HG03378 (cell line): ENCODE data around the gene B3GALNT2.
"Not testable (repeated sequence)": the region's sequence is repeated elsewhere in the genome, so short reads cannot be mapped to it uniquely, and the experiment has no call there.

Experiments
- ATAC-seq: cut with Tn5 transposase; IDR thresholded peaks from one replicate; pipeline ENCODE4 v1.9.1; 2021; ENCODE audit warnings: mild to moderate bottlenecking, moderate library complexity; ENCODE audit not compliant: unreplicated experiment

Gene B3GALNT2

DNA sequence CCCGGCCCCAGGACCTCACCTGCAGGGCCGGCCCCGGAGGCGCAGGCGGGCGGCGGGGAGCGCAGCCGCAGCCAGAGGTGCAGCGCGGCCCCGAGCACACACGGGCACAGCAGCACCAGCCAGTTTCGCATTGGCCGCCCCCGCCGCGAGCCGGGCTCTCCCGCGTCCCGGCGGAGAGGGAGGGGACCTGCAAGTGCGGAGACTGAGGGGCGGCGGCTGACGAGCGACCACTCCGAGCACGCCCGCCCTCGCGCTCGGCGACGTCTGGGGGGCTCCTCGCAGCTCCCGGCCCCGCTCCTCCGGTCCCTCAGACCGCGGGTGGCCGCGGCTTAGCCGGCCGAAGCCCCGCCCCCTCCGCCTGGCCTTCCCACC is at the start of gene B3GALNT2:
Gene B3GALNT2, minus strand, starts transcription at position 331 of the 372 bp plus-strand sequence. Its CDS starts 200 bp downstream, at position 131.
- ATAC-seq: peak; percentile 32

DNA sequence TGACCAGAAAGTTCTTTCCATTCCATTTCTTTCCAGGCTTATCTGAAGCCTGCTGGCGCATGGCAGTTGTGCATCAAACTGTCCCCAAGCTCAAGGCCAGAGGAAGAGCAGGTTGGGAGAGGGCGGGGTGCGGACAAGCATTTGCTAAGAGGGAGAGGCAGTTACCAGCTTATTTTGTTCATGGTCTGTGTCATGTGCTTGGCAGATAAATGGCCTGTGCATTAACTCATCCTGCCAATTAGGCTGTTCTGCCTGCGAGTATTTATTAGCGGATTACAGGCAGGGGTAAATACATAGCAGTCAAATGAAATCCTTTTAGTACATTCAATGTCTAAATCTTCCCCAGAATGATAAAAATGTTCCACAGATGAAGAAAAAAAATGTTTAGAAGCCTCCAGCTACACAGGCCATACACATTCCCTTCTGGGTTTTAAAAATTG is 48.9 kb upstream of the B3GALNT2 start:
- ATAC-seq: no peak

DNA sequence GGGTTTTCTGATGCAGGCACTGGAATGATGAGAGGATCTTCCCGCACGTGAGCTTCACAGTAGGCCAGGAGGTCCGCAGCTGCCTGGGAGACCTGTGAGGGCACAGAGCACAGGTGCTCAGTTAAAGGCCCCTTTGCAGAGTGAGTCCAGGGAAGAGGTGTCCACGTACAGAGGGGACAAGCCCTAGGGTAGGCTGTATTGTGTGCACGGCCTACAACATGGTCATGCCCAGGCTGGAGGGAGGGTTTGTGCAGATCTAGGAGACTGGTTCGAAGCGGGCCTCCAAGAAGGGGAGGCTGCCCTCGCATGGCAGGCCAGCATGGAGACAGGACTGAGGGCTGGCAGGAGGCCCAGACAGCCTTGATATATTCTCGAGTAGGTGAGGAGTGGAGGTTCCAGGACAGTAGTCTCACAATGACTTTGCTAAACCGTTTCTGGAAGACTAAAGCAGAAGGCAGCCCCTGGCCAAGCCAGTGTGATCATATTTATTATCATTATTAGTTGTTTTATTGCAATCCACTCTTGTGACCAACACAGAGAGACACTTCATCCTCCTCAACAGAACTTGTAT is 48.0 kb upstream of the B3GALNT2 start:
- ATAC-seq: no peak

DNA sequence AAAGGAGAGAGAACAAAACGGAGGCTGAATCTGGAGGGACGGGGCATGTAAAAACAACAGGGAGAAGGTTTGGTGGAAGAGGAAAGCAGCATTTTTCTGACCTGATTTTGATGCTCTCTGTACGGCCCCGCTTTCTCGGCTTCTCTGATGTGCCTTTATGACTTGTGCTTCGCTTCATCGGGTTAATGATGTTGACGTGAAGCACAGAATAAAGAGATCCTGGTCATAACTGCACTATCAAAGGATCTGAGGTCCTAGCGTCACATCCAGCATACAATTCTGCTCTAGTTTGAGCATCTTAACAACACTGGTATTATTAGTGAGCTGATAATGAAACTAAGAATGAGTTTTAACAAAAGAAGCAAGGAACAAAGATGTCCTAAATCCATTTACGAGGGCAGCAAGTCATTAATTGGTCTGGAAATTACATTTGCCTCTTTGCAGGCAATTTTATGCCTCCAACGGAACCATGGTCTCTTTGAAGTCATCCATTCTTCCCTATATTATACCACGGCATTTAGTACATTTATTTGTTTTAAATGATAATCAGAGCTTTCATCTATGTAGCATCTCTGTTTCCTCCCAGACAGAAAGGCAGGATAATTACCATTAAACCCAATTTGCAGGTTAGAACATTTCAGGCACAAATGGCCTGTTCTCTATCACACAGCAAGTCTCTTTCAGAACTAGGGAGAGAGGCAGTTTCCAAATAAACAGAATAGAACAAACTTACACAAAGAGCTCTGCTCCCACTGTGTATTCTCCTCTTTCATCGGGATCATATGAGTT is 45.3 kb upstream of the B3GALNT2 start:
- no peak for ATAC-seq

DNA sequence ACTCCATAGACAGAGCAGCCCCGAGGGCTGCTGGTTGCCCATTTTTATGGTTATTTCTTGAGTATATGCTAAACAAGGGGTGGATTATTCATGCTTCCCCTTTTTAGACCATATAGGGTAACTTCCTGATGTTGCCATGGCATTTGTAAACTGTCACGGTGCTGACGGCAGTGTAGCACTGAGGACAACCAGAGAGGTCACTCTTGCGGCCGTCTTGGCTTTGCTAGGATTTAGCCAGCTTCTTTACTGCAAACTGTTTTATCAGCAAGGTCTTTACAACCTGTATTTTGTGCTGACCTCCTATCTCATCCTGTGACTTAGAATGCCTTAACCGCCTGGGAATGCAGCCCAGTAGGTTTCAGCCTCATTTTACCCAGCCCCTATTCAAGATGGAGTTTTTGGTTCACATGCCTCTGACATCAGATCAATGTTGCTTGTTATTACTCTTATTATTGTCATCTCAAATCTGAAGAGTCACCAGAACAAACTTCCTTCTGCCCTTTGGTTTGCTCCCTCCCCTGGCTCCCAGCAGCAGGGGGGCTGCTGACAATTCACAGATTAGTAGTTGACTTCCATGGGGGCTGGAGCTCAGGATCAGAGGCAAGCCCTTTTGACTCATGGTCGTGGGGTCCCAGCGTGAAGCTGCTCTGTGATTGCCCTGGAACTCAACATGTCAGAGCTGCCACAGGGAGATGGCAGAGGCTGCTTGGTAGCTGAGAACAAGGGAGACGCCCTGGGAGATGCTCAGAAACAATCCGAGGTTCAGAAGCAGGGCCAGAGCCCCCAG is 42.3 kb upstream of the B3GALNT2 start:
- not testable (repeated sequence) for ATAC-seq

DNA sequence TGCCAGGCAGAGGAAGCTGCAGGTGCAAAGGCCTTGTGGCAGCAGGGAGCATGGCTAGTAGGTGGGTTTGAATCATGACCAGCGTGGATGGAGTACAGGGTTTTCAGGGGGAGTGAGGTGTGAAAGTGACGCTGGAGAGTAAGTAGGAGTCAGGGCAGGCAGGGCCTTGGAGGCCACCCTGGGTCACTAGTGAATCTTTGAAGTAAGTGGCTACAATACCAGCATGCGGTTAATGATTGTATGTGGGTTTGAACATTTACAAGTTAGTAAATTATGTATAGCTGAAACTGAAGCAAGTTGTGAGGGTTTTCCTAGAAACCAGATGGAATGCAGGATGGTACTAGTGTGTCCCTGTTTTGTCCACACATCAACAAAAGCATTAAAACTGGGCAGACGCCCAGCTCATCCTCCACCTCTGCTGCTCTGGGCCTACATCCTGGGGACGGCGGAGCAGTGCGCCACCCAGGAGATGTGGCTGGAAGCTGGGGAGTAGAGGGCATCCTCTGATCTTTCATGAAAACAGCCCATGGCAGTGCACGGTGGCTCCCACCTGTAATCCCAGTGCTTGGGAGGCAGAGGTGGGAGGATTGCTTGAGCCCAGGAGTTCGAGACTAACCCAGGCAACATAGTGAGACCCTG is 41.2 kb upstream of the B3GALNT2 start:
- ATAC-seq: no peak

DNA sequence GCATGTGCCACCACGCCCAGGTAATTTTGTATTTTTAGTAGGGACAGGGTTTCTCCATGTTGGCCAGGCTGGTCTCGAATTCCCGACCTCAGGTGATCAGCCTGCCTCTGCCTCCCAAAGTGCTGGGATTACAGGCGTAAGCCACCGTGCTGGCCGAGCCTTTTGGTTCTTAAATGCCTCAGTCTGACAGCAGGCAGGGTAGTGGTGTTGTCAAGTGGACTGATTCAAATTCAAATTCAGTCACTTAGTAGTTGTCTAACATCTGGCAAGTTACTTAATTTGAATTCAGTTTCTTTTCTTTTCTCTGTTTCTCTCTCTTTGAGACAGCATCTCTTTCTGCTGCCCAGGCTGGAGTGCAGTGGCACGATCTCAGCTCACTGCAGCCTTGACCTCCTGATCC is 38.6 kb upstream of the B3GALNT2 start:
- not testable (repeated sequence) for ATAC-seq

DNA sequence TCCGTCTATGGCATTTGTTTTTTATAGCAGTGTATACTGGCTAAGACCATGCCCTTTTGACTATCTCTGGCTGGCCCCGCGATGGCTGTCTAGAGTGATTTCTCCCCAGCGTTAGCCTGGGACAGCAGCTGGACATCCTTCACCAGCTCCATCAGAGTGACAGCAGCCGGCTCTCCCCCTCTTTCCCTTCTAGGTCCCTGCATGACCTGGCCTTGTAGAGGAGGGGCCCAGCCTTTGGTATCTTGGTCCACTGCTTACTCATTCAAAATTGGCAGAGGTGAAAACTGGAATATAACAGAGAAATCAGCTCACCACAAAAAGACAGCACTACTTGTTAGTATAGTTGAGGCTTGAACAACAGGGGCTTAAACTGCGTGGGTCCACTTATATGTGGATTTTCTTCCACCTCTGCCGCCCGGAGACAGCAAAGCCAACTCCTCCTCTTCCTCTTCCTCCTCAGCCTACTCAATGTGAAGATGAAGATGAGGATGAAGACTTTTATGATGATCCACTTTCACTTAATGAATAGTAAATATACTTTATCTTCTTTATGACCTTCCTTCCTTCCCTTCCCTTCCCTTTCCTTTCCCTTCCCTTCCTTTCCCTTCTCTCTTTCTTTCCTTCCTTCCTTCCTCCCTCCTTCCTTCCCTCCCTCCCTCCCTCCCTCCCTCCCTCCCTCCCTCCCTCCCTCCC is 29.4 kb upstream of the B3GALNT2 start:
- no peak for ATAC-seq

DNA sequence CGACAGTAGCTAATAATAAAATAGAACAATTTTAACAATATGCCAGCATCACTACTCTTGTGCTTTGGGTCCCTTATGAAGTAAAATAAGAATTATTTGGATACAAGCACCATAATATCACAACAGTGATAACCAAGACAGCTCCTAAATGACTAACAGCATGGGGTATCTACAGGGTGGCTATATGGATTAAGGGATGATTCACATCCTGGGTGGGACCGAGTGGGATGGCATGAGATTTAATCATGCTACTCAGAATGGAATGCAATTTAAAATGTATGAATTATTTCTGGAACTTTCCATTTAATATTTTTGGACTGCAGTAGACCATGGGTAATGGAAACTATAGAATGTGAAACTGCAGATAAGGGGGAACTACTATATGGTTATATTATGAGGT is 28.1 kb upstream of the B3GALNT2 start:
- no peak for ATAC-seq

DNA sequence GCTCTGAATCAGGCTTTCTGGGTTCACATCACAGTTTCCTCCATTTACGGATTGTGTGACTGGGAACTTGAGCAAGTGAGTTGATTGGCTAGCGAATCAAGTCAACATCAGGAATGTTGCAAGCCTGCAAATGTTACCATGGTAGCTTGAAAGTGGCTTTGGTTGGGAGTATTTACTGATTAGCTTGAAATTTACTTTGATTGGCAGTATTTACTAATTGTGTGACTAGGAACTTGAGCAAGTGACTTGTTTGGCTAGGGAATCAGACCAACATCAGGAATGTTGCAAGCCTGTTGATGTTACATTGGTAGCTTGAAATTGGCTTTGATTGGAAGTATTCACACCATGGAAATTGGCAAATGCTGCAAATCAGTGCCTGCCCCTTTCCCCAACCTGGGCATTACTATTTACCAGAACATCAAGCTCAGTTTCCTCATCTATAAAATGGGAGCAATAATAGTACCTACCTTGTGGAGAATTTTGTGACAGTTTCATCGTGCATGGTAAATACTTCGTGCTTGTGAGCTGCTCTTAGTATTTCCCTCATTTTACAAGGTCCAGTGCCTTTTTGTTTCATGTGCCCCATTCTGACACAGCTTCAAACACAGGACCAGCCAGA is 23.1 kb upstream of the B3GALNT2 start:
- ATAC-seq: no peak

DNA sequence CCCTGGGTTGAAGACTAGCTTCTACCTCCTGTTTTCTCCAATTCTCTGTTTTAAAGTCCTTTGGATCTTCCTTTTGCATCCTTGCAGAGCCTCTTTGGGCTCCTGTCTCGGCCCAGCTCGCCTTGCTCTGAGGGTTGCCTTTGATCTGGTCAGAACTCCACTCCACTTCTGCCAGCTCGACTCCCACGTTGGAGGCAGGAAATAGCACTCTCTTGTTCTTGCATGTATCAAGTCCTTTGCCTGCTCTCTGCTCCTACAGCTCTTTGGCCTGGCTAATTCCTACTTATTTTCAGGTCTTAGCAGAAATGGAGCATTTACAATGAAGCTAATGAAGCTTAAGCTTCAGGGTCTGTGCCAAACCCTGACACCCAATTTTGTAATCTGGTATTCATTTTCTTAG is 21.1 kb upstream of the B3GALNT2 start:
- no peak for ATAC-seq

DNA sequence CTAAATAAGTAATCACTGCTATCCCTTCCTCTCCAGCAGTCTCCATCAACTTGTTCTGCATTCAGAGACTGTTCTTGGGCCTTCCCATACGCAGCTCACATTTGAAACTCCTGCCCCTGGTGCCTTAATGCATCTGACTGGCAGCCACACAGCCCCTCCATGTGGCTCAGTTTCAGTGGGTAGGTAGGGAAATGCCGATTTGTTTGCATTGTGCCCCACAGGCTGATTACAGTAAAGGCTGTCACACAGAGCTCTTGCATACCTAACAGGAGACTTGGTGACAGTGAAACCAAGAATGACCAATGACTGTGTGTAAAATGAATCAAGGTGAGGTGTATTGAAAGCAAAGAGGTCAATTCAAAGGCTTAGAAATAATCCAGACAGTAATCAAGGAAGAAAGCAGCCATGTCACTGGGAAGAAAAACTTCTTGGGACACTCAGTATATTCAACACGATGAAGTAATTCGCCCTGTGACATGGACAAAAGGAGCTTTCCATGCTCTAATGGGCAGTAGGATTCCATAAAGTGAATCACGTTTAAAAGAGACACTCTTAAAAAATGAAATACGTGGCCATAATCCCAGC is 12.7 kb upstream of the B3GALNT2 start:
- no peak for ATAC-seq

DNA sequence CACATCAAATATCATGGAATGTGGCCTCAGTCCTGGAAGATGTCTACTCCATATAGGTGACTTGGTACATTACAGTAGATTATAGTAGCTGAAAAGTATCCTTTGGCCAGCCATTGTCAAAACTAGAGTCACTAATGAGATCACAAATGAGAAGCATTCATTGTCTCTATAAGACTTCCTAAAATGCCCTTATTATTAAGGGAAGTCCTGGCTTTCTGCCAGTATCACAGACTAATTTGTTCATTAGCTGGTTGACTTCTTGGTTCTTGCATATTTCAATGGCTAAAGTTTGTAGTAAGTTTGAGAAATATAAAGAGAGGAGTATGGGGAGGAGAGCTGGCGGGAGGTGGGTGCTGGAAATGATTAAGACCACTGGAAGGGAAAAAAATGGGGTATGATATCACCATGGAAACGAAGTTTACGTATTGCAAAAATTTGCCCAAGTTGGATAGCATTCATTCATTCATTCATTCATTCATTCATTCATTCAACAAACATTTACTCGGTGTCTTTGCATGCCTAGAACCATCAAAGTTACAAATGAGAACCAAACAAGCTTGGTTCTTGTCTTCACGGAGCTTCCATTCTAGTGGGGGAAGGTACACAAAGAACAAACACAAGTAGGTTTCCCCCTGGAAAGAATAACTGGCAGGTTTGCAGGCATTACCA is 11.7 kb upstream of the B3GALNT2 start:
- no peak for ATAC-seq

DNA sequence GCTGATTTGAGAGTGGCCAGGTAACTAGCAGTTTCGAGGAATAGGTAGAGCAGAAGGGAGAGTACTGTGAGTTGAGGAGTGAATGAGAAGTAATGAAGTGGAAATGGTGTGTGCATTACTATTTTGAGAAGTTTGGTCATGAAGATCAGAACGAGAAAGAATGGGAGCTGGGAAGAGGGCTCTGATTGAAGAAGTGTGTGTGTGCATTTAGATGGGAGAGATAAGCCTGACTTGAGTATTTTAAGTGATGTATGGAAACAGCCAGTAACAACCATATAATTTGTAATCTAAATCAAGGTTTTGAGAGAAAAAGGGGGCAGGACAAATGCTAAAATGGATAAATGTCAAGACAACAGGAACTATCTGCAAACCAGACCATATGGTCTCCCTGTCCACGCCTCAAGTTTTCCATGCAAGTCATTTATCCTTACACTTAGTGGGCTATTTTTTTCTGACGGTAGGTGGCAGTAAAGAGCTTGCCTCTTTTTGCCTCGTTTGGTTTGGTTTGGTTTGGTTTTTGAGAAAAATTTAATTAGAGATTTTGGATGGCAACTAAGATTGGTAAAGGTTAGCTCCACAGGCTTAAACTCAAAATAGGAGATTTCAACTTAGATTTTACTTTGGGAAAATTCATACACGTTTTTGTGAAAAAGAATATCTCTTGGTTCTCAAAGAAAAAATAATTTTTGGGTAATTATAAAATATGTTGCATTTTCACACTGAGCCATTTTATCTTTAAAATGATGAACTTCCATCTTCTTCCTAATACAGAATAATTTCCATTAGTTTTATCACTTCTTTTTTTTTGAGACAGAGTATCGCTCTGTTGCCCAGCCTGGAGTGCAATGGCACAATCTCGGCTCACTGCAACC is 9.5 kb upstream of the B3GALNT2 start:
- no peak for ATAC-seq

DNA sequence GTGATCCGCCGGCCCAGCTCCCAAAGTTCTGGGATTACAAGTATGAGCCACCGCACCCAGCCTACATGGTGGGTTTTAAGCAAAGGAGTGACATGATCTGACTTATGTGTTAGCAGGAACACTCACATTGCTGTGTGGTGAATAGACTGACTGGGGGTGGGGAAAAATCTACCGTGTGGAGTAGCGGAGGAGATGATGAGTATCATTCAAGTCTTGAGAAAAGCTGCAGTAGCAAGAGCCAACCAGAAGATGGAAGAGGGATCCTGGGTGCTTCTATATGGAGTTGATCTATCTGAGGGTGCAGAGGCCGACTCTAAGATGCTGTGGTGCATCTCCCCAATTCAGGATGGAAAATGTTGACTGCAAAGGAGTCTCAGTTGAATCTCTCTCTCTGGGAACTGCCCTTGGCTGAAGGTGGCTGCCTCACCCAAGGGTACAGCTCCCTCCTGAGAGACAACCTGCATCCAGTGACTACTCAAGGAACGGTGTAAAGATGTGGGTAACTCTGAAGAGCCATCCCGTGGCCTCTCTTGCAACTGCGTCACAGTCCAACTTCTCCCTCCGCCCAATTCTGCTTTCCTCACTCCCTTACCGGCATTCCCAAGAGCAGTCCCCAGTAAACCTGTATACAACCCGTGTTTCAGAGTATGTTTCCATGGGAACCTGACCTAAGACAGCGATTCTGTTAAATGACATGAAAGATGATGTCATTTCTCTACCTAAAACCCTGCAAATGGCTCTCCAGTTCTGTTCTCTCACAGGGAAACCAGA is 7.4 kb upstream of the B3GALNT2 start:
- ATAC-seq: no peak

DNA sequence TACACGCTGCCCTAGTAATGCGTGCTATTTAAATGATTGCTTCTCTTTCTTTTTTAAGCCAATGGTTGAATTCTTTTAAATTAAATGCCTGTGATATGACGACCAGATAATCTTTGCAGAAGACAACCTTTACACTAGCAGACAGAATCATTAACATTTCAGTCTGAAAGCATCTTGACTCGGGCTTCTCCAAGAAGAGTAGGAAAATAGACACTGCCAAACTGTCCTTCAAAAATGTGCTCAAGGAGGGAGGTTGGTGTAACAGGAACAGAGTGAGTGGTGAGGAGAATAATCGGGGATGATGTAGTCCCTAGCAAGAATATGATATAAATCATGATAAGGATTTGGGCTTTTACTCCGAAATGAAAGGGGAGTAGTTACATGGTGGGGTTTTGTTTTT is 6.6 kb upstream of the B3GALNT2 start:
- ATAC-seq: no peak

DNA sequence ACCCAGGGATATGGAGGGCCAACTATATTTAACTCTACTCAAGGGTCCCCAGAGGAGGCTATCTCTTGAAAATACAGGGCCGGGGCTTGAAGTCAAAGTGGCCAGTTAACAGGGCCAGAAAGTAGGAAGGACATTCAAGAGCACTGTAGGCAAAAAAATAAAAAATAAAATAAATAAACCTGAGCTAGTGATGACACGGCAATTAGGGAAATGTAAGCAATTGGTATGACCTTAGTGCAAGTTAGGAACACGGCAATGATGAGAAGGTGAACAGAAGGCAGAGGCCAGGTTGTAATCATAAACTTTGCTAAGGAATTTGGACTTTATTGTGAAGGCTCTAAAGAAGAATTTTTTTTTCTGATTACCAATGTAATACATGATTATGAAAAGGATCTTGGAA is 3.4 kb upstream of the B3GALNT2 start:
- no peak for ATAC-seq
